H1 (cell line): ENCODE measurements around the gene ZNF746. TPM values are rescaled to one million over a fixed set of nuclear protein-coding genes. Genes with fewer than 3 reads are reported as not detected.

Source experiments
- CTCF ChIA-PET: fragments of 300-600 bp; sonication (Branson Sonifier 250); formaldehyde crosslinking; loops from one replicate; lab custom pipeline; 2021; ENCODE audit not compliant: partially characterized antibody; lab: Charles Lee
- POLR2A ChIA-PET: fragments of 300-600 bp; sonication (Branson Sonifier 250); formaldehyde crosslinking; loops from one replicate; lab custom pipeline; 2021; ENCODE audit warnings: inconsistent platforms; ENCODE audit not compliant: partially characterized antibody; lab: Charles Lee
- DNase-seq, 2 experiments: peaks; one replicate each; pipeline versions ENCODE4 v3.0.0 to v3.0.0-alpha.2; 2010 to 2022; ENCODE audit warnings: low spot score in 2 of 2, low read depth in 1 of 2, mixed read lengths in 1 of 2
- FAIRE-seq: peaks from 2 replicates; lab custom pipeline; 2011; peaks lifted over from hg19 to GRCh38; lab: Jason Lieb, UNC
- H2AFZ ChIP-seq: 2 replicates; pipeline ENCODE4 v1.8.1; 2012; ENCODE audit warnings: low read length, inconsistent platforms
- H2AK5ac ChIP-seq: 2 replicates; pipeline ENCODE4 v1.6.1; 2013; ENCODE audit warnings: low read depth, low read length
- H2BK120ac ChIP-seq: replicated peaks from 2 replicates; pipeline ENCODE3; 2013; ENCODE audit warnings: low read depth, low read length, inconsistent platforms
- H2BK12ac ChIP-seq: 2 replicates; pipeline ENCODE4 v1.6.1; 2013; ENCODE audit warnings: low read depth, low read length
- H2BK15ac ChIP-seq: 2 replicates; pipeline ENCODE4 v1.6.1; 2013; ENCODE audit warnings: low read length
- H2BK20ac ChIP-seq: 2 replicates; pipeline ENCODE4 v1.6.1; 2013; ENCODE audit warnings: low read length
- H2BK5ac ChIP-seq: 2 replicates; pipeline ENCODE4 v1.6.1; 2013; ENCODE audit warnings: low read depth, low read length
- H3K14ac ChIP-seq: 2 replicates; pipeline ENCODE4 v1.6.1; 2013; ENCODE audit warnings: inconsistent platforms; ENCODE audit not compliant: insufficient read length
- H3K18ac ChIP-seq: 2 replicates; pipeline ENCODE4 v1.6.1; 2013; ENCODE audit warnings: low read length; ENCODE audit errors: extremely low read depth
- H3K23ac ChIP-seq: 2 replicates; pipeline ENCODE4 v1.6.1; 2013; ENCODE audit warnings: inconsistent platforms; ENCODE audit not compliant: insufficient read length
- H3K23me2 ChIP-seq: 2 replicates; pipeline ENCODE4 v1.6.1; 2013; ENCODE audit warnings: low read depth, low read length
- H3K27ac ChIP-seq: 2 replicates; pipeline ENCODE4 v1.6.1; 2011; ENCODE audit warnings: low read depth, low read length, inconsistent platforms
- H3K27me3 ChIP-seq, 4 experiments: replicated peaks in 1 of 4; 1 replicate in 1 of 4; 2 replicates in 3 of 4; pipeline versions ENCODE4 v1.6.1 to v1.8.1; 2011 to 2013; ENCODE audit warnings: low read length in 3 of 4, mild to moderate bottlenecking in 3 of 4, inconsistent platforms in 2 of 4, mixed read lengths in 2 of 4, moderate library complexity in 1 of 4; ENCODE audit not compliant: control insufficient read depth in 3 of 4, insufficient read depth in 3 of 4; ENCODE audit errors: extremely low read depth in 1 of 4
- H3K36me3 ChIP-seq, 4 experiments: 2 replicates each; pipeline versions ENCODE4 v1.6.1 to v1.8.1; 2011 to 2013; ENCODE audit warnings: mild to moderate bottlenecking in 4 of 4, low read length in 3 of 4, moderate library complexity in 2 of 4, control low read depth in 1 of 4, inconsistent platforms in 1 of 4; ENCODE audit not compliant: insufficient read depth in 4 of 4, control insufficient read depth in 2 of 4
- H3K4ac ChIP-seq: replicated peaks from 2 replicates; pipeline ENCODE3; 2013; ENCODE audit warnings: low read length, low read depth, mixed read lengths, inconsistent platforms; ENCODE audit not compliant: insufficient read length
- H3K4me1 ChIP-seq, 4 experiments: replicated peaks in 1 of 4; 1 replicate in 1 of 4; 2 replicates in 3 of 4; pipeline versions ENCODE4 v1.6.1 to v1.8.1; 2011 to 2013; ENCODE audit warnings: low read length in 3 of 4, inconsistent platforms in 2 of 4, mixed read lengths in 1 of 4; ENCODE audit not compliant: insufficient read depth in 4 of 4, control insufficient read depth in 3 of 4
- H3K4me2 ChIP-seq, 2 experiments: 2 replicates each; pipeline versions ENCODE4 v1.6.1 to v1.8.1; 2011 to 2013; ENCODE audit warnings: low read depth in 2 of 2, low read length in 2 of 2, control low read depth in 1 of 2, inconsistent platforms in 1 of 2, mild to moderate bottlenecking in 1 of 2; ENCODE audit not compliant: insufficient read depth in 1 of 2
- H3K4me3 ChIP-seq, 4 experiments: fragments of 200-600, 300-600 bp in 1 of 4; sonication (generic), shearing (Covaris generic), sonication (Bioruptor Twin) in 1 of 4; 2 replicates each; pipeline versions ENCODE4 v1.5.1 to v1.8.1; 2011 to 2016; ENCODE audit warnings: low read length in 4 of 4, low read depth in 3 of 4, control low read depth in 2 of 4, inconsistent platforms in 2 of 4, mild to moderate bottlenecking in 2 of 4, mixed read lengths in 1 of 4, moderate library complexity in 1 of 4; ENCODE audit not compliant: insufficient read depth in 2 of 4; ENCODE audit errors: extremely low read depth in 1 of 4
- H3K56ac ChIP-seq: replicated peaks from 2 replicates; pipeline ENCODE3; 2013; ENCODE audit warnings: low read depth, mild to moderate bottlenecking, mixed read lengths, low read length, inconsistent platforms; ENCODE audit not compliant: insufficient read length
- H3K79me1 ChIP-seq: 2 replicates; pipeline ENCODE4 v1.6.1; 2013; ENCODE audit warnings: low read depth, low read length, control low read depth
- H3K79me2 ChIP-seq, 2 experiments: 2 replicates each; pipeline versions ENCODE4 v1.6.1 to v1.8.1; 2012 to 2013; ENCODE audit warnings: low read length in 2 of 2, mild to moderate bottlenecking in 2 of 2, inconsistent platforms in 1 of 2; ENCODE audit not compliant: insufficient read depth in 2 of 2, control insufficient read depth in 1 of 2
- H3K9ac ChIP-seq, 4 experiments: replicated peaks in 1 of 4; 1 replicate in 1 of 4; 2 replicates in 3 of 4; pipeline versions ENCODE4 v1.6.1 to v1.8.1; 2011 to 2013; ENCODE audit warnings: low read depth in 3 of 4, low read length in 3 of 4, control low read depth in 2 of 4, mild to moderate bottlenecking in 2 of 4, moderate library complexity in 2 of 4, inconsistent platforms in 1 of 4; ENCODE audit errors: extremely low read depth in 1 of 4
- H3K9me3 ChIP-seq, 2 experiments: 2 replicates each; pipeline versions ENCODE4 v1.6.1 to v1.8.1; 2012 to 2013; ENCODE audit warnings: mild to moderate bottlenecking in 2 of 2, moderate library complexity in 2 of 2, control low read depth in 1 of 2, inconsistent platforms in 1 of 2, low read depth in 1 of 2, low read length in 1 of 2, mixed read lengths in 1 of 2; ENCODE audit not compliant: insufficient read depth in 2 of 2
- H4K20me1 ChIP-seq, 2 experiments: replicated peaks in 1 of 2; 2 replicates each; pipeline versions ENCODE3 to v1.8.1; 2011 to 2013; ENCODE audit warnings: inconsistent platforms in 2 of 2, low read length in 2 of 2, mild to moderate bottlenecking in 1 of 2; ENCODE audit not compliant: insufficient read depth in 2 of 2, control insufficient read depth in 1 of 2
- H4K5ac ChIP-seq: 2 replicates; pipeline ENCODE4 v1.6.1; 2013; ENCODE audit warnings: low read length, low read depth, mixed read lengths, inconsistent platforms; ENCODE audit not compliant: insufficient read length
- H4K8ac ChIP-seq: 2 replicates; pipeline ENCODE4 v1.8.0; 2013; ENCODE audit warnings: mild to moderate bottlenecking, moderate library complexity, low read length, inconsistent platforms; ENCODE audit not compliant: insufficient read depth; ENCODE audit errors: extremely low read depth
- H4K91ac ChIP-seq: replicated peaks from 2 replicates; pipeline ENCODE3; 2013; ENCODE audit warnings: low read length, mixed read lengths, inconsistent platforms; ENCODE audit not compliant: insufficient read length
- RNF2 ChIP-seq: fragments of 200-900, 300-1000 bp; sonication (generic); IDR thresholded peaks from 2 replicates; pipeline ENCODE4 v1.7.1; 2016; ENCODE audit warnings: borderline replicate concordance, low read depth, mild to moderate bottlenecking, antibody characterized with exemption, low read length; ENCODE audit not compliant: poor library complexity, severe bottlenecking; ENCODE audit errors: missing control alignments
- TBP ChIP-seq: IDR thresholded peaks from 2 replicates; pipeline ENCODE4 v1.6.1; 2011; ENCODE audit warnings: low read depth, low read length, improper control_type of control experiment
- WGBS, 2 experiments: shearing (Covaris generic) in 1 of 2; methylation state at CpG; one replicate each; pipeline versions ENCODE4 v1.1.6 to v1.1.7; 2013 to 2015; ENCODE audit warnings: low lambda C conversion rate in 2 of 2, mixed read lengths in 2 of 2, inconsistent platforms in 1 of 2, low coverage in 1 of 2, missing lambda C conversion rate in 1 of 2; ENCODE audit not compliant: insufficient replicate concordance in 2 of 2, insufficient coverage in 1 of 2, insufficient read length in 1 of 2; ENCODE audit errors: extremely low coverage in 1 of 2, missing lambda C conversion rate in 1 of 2; 5-methylcytosine and 5-hydroxymethylcytosine counted together
- polyA plus RNA-seq, 7 experiments: library from polyadenylated mRNA; depleted of rRNA in 3 of 7; stranded (reverse) in 5 of 7; unstranded in 2 of 7; fragments of >200 nt in 5 of 7; fragments of 200-250 nt in 2 of 7; gene quantifications; 1 replicate in 5 of 7; 2 replicates in 1 of 7; 4 replicates in 1 of 7; pipeline versions ENCODE4 v1.2.1 to v1.2.3, GENCODE V29; 2011 to 2013; ENCODE audit warnings: missing spikeins in 2 of 7, mixed read lengths in 2 of 7
- total RNA-seq: library from RNA; stranded (reverse); fragmentation: NEBNext Ultra II Directional; extraction: Animal tissue kit (Norgen Biotek cat#: 25700); gene quantifications from 2 replicates; pipeline ENCODE4 v1.2.1, GENCODE V29; 2021

Gene ZNF746
- total and polyA plus RNA-seq, 2 of the 8 experiments (the other 6 are each of a cell fraction or from before 2014, with no cell fraction given), result 7.5 to 15.6 TPM

DNA sequence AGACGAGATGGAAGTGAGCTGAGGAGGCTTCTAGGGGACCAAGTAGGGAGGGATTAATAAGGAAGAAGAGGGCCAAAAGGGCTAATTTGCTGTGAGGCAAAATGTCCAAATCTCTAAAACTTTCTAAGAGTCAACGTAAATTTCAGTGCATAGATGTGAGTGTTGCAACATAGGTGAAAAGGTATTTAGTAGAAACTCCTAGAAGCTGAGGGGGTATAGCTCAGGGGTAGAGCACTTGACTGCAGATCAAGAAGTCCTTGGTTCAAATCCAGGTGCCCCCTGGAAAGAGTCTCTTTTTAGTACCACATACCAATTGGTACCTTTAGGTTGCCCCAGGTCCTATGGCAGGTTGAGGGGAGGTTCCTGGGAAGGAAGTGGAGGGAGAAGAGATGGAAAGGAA is 48.7 kb upstream of the ZNF746 start:
- H4K8ac ChIP-seq, result no peak overlapping the region
- TF ChIP-seq RNF2 (no peak), TBP (peak; percentile 94)
- no peak overlapping the region for H4K5ac ChIP-seq
- no peak for FAIRE-seq
- no peak overlapping the region for H3K4me2 ChIP-seq
- H4K91ac ChIP-seq, result no peak overlapping the region
- H3K4me3 ChIP-seq, result no peak overlapping the region
- H3K14ac ChIP-seq, result no peak overlapping the region
- H2BK12ac ChIP-seq, result no peak overlapping the region
- no peaks in the 10 kb centered on the region; a peak in 1 of 7 replicates for H3K27me3 ChIP-seq
- H3K56ac ChIP-seq, result no peak overlapping the region
- DNase-seq, result no peak
- H2AK5ac ChIP-seq, result no peak overlapping the region
- ChIA-PET CTCF (interaction anchor here (0.8 to 2.6 kb wide), 3 partner anchors 11 to 72 kb away, joined by 3 to 14 read pairs (median 4); no protein-coding TSS in a partner anchor), POLR2A (interaction anchor here (0.6 kb wide), 1 partner anchor 256 kb away, joined by 4 read pairs; no protein-coding TSS in a partner anchor)
- peaks cover 6 to 35% (median 25%) of the 10 kb centered on the region in 4 experiments; a peak in 7 of 8 replicates for H3K36me3 ChIP-seq
- H3K79me2 ChIP-seq, result no peaks in the 10 kb centered on the region
- no peak overlapping the region for H2BK15ac ChIP-seq
- H3K27ac ChIP-seq, result no peak overlapping the region
- H2AFZ ChIP-seq, result no peak overlapping the region
- WGBS, 2 experiments, result 80% methylated on average over 2 of the region's 2 CpGs; no CpG with 5 or more reads in 1 of the 2 experiments
- no peaks in the 10 kb centered on the region for H3K79me1 ChIP-seq
- no peaks in the 10 kb centered on the region for H3K4me1 ChIP-seq
- no peak overlapping the region for H3K23ac ChIP-seq
- no peak overlapping the region for H3K4ac ChIP-seq
- no peak overlapping the region for H2BK120ac ChIP-seq
- H2BK20ac ChIP-seq, result no peak overlapping the region
- H3K9ac ChIP-seq, result no peak overlapping the region
- no peak overlapping the region for H3K18ac ChIP-seq
- H2BK5ac ChIP-seq, result no peak overlapping the region
- H3K23me2 ChIP-seq, result no peaks in the 10 kb centered on the region
- H4K20me1 ChIP-seq, result no peaks in the 10 kb centered on the region
- H3K9me3 ChIP-seq, result peaks cover 0 to 4% of the 10 kb centered on the region in 2 experiments; a peak in 1 of 4 replicates
